ENCODE data around the gene RERGL.
"Not testable (repeated sequence)": the region's sequence is repeated elsewhere in the genome, so short reads cannot be mapped to it uniquely, and the experiment has no call there.

The RERGL gene, protein sequence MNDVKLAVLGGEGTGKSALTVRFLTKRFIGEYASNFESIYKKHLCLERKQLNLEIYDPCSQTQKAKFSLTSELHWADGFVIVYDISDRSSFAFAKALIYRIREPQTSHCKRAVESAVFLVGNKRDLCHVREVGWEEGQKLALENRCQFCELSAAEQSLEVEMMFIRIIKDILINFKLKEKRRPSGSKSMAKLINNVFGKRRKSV

DNA sequence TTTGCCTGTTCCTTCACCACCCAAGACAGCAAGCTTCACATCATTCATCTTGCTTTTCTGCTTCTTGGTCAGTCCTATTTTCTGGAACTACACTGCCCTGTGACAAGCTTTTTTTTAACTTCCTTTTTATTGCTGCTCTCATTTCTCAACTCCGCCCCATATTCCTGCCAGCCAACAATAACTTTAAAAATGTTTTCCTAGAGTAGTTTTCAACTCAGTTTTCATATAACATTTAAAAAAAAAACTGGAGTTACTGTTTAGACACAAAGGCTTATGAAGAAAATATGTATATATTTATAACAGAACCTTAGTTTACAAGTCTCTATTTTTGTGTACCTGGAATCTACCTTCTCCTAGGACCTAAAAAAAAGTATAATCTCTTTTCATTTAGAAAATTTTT is at the start of gene RERGL:
Gene RERGL (minus strand): TSS at position 101 of the 400 bp plus-strand sequence. CDS start 53 bp downstream, at position 48.
- DNase-seq (ENCODE audit: low read depth, low spot score): no peak

DNA sequence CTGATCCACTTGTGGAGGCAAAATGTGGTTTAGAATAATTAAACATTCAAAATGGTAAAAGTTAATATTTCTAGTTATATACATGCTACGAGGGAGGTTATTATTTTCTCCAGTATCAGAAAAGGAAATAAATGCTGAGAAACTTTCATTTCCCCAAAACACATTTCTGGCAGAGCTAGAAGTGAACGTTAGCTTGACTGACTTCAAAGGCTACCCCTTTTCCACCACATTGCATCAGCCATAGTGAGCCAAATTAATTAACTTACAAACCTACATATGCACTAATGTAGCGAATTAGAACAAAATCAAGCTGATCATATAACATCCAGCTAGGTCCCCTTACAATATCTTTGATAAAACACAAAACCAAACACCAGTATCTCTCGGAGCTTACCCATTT is 49.3 kb upstream of the RERGL start:
- DNase-seq (ENCODE audit: low read depth, low spot score): no peak

DNA sequence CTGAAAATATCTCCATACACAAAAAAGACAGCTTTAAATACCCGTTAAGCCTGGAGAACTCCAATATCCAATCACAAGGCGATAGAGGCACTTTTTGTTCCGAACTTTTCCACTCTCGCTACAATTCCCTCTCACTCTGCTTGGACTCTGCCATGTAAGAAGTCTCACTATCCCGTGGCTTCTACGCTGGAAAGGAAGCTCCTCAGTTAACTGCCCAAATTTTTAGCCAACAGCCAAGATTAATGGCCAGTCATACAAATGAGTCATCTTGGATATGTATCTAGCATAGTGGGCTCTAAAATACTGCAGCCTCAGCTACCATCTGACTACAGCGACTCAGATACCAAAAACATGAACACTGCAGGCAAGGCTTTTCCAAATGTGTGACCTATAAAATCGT is 45.5 kb upstream of the RERGL start:
- DNase-seq (ENCODE audit: low read depth, low spot score): no peak

DNA sequence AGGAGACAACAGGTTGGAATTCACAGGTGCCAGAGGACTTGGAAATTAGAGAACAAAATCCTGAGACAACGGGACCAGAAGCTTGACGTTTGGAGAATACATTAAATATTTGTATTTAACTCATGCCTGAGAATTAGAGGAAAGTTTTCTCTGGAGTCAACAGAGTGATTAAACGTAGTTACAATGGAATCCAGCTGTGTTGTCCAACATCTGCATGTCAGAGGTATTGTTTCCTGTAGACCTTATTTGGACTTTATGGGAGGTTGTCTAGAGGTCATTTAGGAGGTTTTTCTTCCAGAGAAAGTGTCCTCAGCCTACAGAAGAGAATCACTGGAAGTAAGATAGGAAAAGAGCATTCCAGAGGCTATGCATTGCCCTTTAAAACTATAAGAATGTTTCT is 45.1 kb upstream of the RERGL start:
- DNase-seq (ENCODE audit: low read depth, low spot score): no peak

DNA sequence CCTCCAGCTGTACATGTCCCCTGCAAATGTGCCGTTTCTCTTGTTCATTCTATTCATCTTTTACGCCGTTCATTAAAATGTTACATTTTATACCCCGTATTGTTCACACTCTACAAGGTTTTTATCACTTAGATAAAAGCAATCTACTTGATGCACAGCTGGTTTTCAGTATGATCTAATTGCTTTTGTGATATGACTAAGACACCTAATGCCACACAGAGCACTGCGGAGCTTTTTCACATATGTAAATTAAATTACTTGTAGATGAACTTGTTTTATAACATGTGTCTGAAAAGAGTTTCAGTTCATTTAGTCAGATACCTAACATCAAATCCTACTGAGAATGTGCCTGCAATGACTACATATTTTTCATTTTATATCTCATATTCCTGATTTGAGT is 40.9 kb upstream of the RERGL start:
- no peak for DNase-seq (ENCODE audit: low read depth, low spot score)

DNA sequence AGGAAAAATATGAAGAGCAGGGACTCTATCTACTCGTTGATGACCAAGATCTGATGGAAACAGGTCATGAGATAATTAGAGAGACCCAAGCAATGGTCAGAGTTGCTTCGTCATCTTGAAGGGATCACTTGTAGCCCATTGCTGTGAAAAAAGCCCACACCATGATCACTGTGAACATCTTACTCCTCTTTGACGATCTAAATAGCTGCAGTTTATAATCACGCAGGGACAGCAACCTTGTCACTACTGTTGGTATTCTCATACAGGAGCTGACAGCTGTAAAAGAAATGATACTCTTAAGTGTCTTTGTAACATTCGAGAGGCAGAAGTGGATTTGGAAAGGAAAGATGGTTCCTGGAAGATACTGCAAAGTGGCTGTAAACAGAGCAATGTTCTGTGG is 33.7 kb upstream of the RERGL start:
- no peak for DNase-seq (ENCODE audit: low read depth, low spot score)

DNA sequence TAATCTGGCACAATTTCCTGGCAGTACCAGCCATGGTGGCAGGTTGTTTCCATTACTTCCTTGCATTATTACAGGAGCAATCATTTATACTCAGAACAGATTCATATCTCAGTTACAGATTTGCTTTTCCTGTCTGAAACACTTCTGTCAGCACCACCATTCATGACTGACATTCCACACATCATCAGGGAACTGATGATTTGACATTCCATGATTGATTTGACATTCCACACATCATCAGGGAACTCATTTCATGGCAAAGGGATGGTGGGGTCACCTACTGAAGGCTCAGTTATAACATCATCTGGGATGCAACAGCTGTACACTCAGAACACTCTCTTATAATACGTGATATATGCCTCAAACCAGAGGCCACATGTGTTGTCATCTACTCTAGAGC is 30.9 kb upstream of the RERGL start:
- DNase-seq (ENCODE audit: low read depth, low spot score): no peak

DNA sequence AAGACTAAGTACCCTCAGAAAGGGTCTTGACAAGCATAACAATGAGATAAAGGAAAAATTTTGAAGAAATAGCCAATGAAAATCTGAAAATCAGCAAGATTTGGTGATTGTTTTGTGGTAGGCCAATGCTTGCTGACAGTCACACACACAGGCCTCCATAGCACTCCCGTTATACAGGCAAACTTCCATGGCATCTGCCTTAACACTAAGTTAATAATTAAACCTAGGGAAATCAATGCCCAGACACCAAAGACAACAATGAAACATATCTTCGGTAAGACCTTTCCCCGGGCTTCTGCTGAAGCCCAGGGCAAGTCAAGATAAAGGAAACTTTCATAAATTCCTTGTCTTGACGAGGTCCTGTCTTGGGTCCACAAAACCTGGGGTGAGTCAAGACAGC is 18.6 kb upstream of the RERGL start:
- no peak for DNase-seq (ENCODE audit: low read depth, low spot score)

DNA sequence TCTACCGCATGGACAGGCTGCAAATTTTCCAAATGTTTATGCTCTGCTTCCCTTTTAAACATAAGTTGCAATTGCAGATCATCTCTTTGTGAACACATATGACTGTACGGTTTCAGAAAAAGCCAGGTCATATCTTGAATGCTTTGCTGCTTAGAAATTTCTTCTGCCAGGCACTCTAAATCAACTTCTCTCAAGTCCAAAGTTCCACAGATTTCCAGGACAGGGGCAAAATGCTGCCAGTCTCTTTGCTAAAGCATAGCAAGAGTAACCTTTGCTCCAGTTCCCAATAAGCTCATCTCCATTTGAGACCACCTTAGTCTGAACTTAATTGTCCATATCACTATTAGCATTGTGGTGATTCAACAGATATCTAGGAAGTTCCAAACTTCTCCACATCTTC is 13.6 kb upstream of the RERGL start:
- no peak for DNase-seq (ENCODE audit: low read depth, low spot score)

DNA sequence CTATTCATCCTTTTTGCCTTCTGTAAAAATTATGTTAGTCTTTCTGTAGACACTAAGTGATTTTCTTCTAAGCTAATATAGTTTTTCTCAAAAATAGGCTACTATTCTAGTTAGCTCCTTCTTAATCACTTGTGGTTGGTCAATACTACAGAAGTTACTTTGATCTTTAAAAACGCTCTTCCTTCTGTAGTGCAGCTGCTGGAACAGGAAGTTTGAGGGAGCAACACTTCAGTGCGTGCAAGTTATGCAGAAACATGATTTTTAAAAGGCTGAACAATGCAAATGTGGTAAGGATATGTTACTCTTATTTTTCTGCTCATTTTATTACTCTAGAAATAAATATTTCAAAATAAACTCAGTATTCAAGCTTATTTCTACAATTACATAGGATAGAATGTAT is 11.1 kb upstream of the RERGL start:
- DNase-seq (ENCODE audit: low read depth, low spot score): no peak

DNA sequence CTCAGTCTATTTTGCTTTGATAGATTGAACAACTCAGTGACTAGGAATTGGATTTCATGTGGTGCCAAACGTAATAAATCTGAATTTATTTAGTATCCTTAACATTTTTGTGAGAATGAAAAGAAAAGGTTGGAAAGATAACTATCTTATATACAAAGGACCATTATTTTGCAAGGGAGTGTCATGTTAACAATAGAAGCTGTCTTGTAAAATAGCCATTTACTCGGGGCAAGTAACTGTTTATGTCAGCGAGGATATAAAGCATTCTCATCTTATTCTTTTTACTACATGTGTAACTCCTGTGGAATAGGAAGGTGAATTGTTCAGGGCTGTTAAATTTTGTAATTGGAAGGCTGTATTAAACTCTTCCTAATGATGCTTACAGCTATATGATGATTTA is 5.9 kb downstream of the RERGL start:
- no peak for DNase-seq (ENCODE audit: low read depth, low spot score)

DNA sequence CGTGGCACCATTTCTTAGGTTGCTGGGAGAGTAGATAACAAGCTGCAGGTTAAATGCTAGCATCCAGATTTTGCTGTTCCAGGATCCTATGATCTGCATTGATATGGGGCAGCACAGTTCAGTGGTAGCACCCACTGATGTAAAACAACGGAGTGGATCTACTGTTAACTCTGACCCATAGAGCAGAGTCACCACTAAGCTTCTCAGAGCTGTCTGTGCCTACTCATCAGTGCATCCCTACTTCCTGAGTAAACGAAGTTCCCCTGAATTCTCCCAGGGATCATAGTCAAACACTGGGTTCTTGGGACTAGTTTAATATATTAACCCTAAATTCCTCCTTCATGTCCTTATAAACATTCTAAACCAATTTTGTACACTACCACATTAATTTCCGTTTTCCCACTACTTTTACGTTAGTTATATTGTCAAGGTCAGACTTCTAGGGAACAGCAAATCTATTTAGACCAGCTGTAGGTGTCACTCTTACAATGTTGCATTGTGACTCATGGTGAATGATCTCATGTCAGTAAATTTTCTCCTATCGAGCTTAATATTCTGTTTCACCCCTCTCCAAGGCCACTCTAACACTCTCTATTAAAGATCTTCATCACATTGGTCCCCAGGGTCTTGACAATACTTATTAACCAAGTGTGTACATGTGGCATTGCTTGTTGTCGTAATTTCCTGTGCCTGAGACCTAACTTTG is 10.3 kb downstream of the RERGL start:
- DNase-seq (ENCODE audit: low read depth, low spot score): no peak

DNA sequence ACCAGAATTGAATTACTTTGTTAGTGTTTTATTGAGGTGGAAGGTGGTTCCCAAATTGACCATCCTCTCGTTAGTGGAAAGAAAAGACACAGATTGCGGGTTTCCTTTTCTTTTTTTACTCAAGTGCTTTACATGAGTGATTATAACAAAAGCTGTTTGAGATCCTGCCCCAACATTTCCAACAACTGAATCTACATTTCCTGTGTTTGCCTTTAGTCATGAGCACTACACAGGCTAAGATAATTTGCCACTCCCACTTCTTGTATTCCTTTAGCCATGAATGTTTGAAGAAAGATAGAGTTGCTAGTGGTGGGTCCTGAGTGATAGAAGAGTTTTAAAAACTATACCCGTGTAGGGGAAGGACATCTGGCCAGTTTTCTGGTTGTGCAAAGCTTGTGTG is 16.0 kb downstream of the RERGL start:
- DNase-seq (ENCODE audit: low read depth, low spot score): no peak

DNA sequence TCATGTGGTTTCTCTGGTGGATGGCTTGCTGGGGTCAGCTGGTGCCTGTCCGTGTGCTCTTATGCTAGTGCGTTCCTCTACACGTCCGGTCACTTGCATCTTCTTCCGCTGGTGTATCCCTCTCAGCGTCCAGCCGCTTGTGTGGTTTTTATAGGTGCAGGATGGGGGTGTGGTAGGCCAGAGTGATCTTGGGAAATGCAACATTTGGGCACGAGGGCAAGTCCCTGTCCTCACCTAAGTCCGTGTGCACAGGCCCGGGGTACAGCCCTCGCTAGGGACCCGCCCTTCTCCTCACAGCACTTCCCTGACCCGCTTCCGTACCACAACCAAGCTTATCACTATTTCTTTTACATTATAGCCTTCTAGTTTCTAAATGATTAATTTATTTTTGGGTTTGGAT is 17.3 kb downstream of the RERGL start:
- DNase-seq (ENCODE audit: low read depth, low spot score): no peak

DNA sequence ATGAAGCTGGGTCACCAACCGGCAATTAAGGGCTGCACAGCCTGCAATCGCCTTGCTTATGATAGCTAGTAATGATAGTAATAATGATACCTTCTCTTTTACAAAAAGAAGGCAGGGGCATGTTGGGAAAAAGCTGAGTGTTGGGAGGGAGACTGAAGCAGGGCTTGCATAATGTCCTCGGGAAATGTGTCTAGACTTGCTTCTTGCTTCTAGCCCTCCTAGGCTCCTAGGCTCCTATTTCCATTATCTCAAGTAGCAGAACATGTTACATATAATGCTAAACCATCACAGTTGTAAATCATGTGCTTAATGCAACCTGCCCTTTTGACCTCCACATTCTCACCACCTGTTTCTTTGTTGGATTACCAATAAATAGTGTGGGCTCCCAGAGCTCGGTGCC is 18.7 kb downstream of the RERGL start:
- no peak for DNase-seq (ENCODE audit: low read depth, low spot score)

DNA sequence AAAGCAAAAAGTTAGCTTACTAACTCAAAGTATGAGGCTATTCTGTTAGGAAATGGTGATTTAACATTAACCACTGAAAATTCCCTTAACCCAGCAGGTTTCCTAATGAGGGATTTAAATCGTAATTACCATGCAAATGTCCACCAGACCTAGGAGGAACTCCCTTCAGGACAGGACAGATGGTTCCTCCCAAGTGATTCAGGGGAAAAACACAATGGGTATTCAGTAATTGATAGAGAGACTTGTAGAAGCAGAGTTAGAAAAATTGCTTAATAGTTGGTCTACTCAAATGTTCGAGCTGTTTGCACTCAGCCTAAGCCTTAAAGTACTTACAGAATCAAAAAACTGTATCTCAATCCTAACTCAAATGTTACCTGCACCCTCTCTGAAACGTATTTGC is 21.6 kb downstream of the RERGL start:
- DNase-seq (ENCODE audit: low read depth, low spot score): no peak

DNA sequence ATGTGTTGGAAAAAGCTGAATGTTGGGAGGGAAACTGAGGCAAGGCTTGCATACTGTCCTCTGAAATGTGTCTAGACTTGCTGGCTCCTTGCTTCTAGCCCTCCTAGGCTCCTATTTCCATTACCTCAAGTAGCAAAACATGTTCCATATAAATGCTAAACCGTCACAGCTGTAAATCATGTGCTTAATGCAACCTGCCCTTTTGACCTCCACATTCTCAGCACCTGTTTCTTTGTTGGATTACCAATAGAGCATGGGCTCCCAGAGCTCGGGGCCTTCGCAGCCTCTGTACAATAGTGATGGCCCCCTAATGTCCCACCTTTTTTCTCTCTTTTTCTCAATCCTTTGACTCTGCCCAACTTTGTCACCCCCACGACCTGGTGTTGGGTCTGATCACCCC is 23.3 kb downstream of the RERGL start:
- no peak for DNase-seq (ENCODE audit: low read depth, low spot score)

DNA sequence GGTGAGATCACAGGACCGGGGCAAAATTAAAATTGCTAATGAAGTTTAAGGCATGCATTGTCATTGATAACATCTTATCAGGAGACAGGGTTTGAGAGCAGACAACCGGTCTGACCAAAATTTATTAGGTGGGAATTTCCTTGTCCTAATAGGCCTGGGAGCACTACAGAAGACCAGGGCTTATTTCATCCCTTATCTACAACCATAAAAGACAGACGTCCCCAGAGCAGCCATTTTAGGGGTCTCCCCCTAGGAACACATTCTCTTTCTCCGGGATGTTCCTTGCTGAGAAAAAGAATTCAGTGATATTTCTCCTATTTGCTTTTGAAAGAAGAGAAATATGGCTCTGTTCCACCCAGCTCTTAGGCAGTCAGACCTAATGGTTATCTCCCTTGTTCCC is 27.1 kb downstream of the RERGL start:
- not testable (repeated sequence) for DNase-seq (ENCODE audit: low read depth, low spot score)

DNA sequence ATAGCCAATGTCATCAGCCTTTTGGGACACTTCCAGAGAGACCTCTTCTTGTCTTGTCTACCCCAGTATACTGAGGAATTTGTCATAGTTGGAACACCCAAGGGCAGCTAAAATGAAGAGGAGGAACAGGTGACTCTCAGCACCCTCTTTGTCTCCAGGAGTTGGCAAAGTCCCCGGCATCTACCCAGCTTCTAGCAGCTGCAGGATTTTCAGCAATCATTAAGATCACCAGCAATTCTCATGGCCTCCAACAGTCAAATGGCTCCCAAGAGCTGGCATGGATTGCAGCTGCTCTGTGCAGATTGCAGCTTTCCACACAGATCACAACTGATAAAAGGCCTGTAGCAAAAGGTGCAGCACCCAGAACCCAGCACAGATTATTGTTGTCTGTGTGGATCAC is 32.9 kb downstream of the RERGL start:
- no peak for DNase-seq (ENCODE audit: low read depth, low spot score)

DNA sequence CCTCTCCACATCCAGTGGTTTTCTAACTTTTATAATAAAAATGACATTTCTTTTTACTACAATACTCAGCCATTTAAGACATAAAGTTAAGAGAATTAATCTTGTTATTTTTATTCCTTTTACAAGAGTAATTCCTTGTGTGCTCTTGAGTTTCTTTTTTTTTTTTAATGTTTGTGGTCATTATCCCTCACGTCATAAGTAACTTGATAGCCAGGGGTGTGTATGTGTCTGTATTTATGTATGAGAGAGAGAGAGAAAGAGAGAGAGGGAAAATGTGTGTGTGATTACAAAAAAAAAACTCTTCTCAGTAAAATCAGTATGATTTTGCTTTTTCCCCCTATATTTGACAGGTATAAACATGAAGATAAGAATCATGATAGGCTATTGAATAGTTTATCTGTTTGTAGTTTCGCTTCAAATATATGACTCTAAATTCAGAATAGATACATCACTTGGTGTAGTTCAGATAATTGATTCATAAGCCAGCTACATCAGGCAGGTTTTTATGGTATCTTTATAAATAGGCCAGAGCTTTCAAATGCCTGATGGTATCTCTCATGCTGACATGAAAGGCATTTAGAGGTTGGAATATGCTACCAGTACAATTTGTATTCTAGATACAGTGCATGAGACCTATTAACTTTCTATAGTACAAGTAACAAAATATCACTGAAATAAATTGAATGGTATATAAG is 34.9 kb downstream of the RERGL start:
- no peak for DNase-seq (ENCODE audit: low read depth, low spot score)

DNA sequence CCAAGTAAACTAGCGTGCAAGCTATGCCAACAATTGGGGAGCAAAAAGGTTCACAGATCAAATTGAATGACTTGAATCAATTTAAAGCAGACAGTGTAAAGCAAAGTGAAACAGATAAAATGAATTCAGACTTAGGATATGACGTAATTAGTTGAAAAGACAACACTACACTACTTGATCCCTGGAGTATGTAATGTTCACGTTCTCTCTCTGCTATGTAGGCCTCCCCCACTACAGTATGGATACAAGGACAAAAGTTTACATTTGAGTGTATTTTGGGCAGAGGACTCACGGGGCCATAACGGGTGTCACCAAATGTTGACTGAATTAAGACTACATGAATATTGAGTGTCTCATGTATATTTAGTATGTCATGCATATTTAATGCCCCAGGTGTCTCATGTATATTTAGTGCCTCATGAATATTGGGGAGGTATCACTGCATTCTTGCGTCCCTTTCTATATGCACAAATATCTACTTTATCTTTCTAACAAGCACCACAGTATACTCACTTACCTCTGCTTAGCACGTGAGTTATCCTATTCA is 44.5 kb downstream of the RERGL start:
- DNase-seq (ENCODE audit: low read depth, low spot score): no peak

DNA sequence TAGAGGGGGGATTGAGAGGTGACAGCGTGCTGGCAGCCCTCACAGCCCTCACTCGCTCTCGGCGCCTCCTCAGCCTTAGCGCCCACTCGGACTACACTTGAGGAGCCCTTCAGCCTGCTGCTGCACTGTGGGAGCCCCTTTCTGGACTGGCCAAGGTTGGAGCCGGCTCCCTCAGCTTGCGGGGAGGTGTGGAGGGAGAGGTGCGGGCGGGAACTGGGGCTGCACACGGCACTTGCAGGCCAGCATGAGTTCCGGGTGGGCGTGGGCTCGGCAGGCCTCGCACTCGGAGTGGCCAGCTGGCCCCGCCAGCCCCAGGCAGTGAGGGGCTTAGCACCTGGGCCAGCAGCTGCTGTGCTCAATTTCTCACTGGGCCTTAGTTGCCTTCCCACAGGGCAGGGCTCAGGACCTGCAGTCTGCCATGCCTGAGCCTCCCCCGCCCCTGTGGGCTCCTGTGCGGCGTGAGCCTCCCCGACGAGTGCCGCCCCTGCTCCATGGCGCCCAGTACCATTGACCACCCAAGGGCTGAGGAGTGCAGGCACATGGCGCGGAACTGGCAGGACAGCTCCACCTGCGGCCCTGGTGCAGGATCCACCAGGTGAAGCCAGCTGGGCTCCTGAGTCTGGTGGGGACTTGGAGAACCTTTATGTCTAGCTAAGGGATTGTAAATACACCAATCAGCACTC is 49.8 kb downstream of the RERGL start:
- not testable (repeated sequence) for DNase-seq (ENCODE audit: low read depth, low spot score)
